Activated T-helper 2 cell treated with anti-CD3 and anti-CD28 coated beads, Interferon-gamma antibody, Interleukin-2, Interleukin-4, amounts not matched to agents 10 μg/mL and 5 μg/mL and 100 μg/mL, durations not matched to agents 14 hours and 24 hours and 36 hours (primary cell): ENCODE data around the gene EVA1B. TPM values are rescaled to one million over a fixed set of nuclear protein-coding genes. Genes with fewer than 3 reads are reported as not detected.

Source experiments
- DNase-seq: peaks from one replicate; pipeline ENCODE4 v3.0.0; 2021; ENCODE audit warnings: low spot score
- H3K27ac Mint-ChIP-seq: one replicate; pipeline ENCODE4 v1.8.0; 2021; ENCODE audit warnings: mixed read lengths
- H3K27me3 Mint-ChIP-seq: one replicate; pipeline ENCODE4 v1.8.0; 2021; ENCODE audit warnings: low read depth, mixed read lengths
- H3K36me3 Mint-ChIP-seq: one replicate; pipeline ENCODE4 v1.8.0; 2021; ENCODE audit warnings: low read depth, mixed read lengths
- H3K4me1 Mint-ChIP-seq: one replicate; pipeline ENCODE4 v1.8.0; 2021; ENCODE audit warnings: low read depth, mixed read lengths
- H3K4me3 Mint-ChIP-seq: one replicate; pipeline ENCODE4 v1.8.0; 2021; ENCODE audit warnings: low read depth, mild to moderate bottlenecking, moderate library complexity, mixed read lengths
- H3K9me3 Mint-ChIP-seq: one replicate; pipeline ENCODE4 v1.8.0; 2021; ENCODE audit warnings: mixed read lengths
- intact Hi-C: fragments of 100-400 bp; cut with micrococcal nuclease; formaldehyde crosslinking; loops from one replicate; pipeline ENCODE4 v1.15.1; 2023
- total RNA-seq: library from RNA; stranded (reverse); gene quantifications from 2 replicates; pipeline ENCODE4 v1.2.3, GENCODE V29; 2022

The EVA1B gene
- total RNA-seq, 1 donor from 2014 or later = 10.7 TPM

- H3K27ac Mint-ChIP-seq = no peak overlapping the region
- no peak for DNase-seq
- intact Hi-C loops = no loop called here
- H3K4me1 Mint-ChIP-seq = peaks cover 10% of the 10 kb centered on the region
- H3K36me3 Mint-ChIP-seq = peaks cover 31% of the 10 kb centered on the region
- H3K4me3 Mint-ChIP-seq = no peak overlapping the region
- no peaks in the 10 kb centered on the region for H3K27me3 Mint-ChIP-seq
- H3K9me3 Mint-ChIP-seq = no peaks in the 10 kb centered on the region
Observed at GRCh38 chr1:36352910-36353878, 29.7 kb upstream of the EVA1B start.

DNA sequence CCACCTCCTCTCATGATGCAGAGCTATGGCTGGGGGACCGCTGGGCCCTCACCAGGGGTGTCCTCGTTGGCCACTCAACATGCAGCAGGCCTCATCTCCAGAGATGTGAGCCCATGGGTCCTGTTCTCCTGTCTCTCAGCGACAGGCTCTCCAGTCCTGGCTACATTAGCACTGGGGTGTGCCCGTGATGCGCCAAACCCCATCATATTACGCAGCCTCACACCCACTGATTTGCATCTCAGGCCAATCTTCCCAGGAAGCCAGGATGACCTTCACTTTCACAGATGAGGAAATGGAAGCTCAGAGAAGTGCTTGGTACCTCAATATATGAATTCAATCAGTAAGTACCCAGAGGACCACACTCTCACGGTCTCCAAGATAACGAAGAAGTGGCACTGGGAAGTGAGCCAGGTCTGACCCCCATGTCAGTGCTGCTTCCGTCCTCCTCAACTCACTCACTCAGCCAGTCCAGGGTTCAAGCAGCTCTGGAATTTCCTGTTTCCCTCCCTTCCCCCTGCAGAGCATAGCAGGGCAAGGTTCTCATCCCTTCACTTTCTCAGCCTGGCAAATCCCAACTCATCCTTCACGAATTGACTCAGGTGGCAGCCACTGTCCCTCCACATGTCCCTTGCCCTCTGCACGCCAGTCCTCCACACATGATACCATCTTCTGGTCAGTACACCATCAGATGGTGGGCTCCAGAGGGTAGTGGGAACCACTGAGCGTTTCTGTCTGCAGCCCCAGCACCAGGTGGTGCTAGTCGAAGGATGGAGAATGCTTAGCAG is 28.9 kb upstream of the EVA1B start:
- intact Hi-C loops = no loop called here
- no peak overlapping the region for H3K4me3 Mint-ChIP-seq
- H3K9me3 Mint-ChIP-seq = no peaks in the 10 kb centered on the region
- no peaks in the 10 kb centered on the region for H3K27me3 Mint-ChIP-seq
- peak overlapping the region; percentile 5 for H3K27ac Mint-ChIP-seq
- peaks cover 10% of the 10 kb centered on the region for H3K4me1 Mint-ChIP-seq
- H3K36me3 Mint-ChIP-seq = peaks cover 32% of the 10 kb centered on the region
- no peak for DNase-seq

DNA sequence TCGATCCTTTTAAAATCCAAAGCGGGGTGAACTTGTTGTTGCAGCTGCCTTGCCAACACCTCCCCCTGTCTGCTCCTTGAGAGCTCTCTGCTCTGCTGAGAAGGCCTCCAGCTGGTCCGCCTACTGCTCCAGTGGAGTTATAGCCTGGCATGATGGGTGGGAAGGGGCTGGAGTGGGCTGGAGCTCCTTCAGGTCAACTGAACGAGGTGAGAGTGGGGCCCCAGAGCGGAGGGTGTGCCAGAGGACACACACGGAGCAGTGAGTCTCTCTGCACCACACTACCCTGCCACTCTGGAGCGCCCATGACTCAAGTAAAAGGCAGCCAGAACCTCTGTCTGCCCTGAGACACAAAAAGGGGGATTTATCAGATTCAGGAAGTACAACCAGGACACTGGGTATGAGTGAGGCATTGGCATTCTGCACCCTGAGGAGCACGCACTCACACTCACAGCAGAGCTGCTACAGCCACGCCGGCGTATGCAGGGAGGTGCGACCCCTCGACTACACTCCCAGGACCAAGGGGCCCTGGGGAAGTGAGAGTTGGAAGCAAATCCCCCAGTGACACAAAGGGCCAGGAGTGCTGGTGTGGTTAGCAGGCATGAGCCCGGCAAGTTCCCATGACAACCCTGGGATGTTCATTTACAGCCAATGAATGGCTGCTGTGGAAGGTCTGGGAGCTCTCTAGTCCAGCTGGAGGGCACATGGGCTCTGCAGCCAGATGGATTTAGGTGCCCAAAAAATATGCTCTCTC is 28.0 kb upstream of the EVA1B start:
- Mint-ChIP-seq H3K36me3 (peaks cover 32% of the 10 kb centered on the region), H3K27me3 (no peaks in the 10 kb centered on the region), H3K4me3 (no peak overlapping the region), H3K27ac (no peak overlapping the region), H3K9me3 (no peaks in the 10 kb centered on the region), H3K4me1 (peaks cover 10% of the 10 kb centered on the region)
- no peak for DNase-seq
- intact Hi-C loops = no loop called here

GRCh38 chr1:36350659-36351226 is 27.3 kb upstream of the EVA1B start:
- DNase-seq = peak; percentile 18
- H3K27ac Mint-ChIP-seq = peak overlapping the region; percentile 20
- H3K36me3 Mint-ChIP-seq = peaks cover 29% of the 10 kb centered on the region
- H3K4me1 Mint-ChIP-seq = peaks cover 10% of the 10 kb centered on the region
- no peaks in the 10 kb centered on the region for H3K27me3 Mint-ChIP-seq
- no peaks in the 10 kb centered on the region for H3K9me3 Mint-ChIP-seq
- intact Hi-C loops = no loop called here
- no peak overlapping the region for H3K4me3 Mint-ChIP-seq

- H3K4me1 Mint-ChIP-seq = peaks cover 10% of the 10 kb centered on the region
- no peak overlapping the region for H3K4me3 Mint-ChIP-seq
- no peak for DNase-seq
- intact Hi-C loops = no loop called here
- peak overlapping the region; percentile 28 for H3K27ac Mint-ChIP-seq
- no peaks in the 10 kb centered on the region for H3K27me3 Mint-ChIP-seq
- H3K9me3 Mint-ChIP-seq = no peaks in the 10 kb centered on the region
- peaks cover 29% of the 10 kb centered on the region for H3K36me3 Mint-ChIP-seq
Observed at GRCh38 chr1:36349839-36350238, 26.4 kb upstream of the EVA1B start.

DNA sequence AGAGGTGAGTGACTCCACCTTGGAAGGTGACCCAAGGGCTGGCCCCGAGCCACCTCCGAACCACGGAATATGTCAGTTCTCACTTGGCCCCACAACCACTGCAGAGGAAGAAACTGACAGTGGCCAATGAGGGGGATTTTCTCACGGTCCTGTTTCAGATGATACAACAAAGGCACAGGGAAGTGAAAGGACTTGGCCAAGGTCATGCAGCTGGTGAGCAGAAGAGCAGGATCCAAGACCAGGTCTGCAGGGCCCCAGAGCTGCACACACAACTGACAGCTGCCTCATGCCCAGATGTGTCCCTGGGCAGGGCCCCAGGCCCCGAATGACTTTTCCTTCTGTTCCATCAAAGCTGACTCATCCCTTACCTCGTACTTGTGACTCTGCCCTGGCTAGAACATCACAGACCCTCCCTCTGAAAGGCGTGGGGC is 25.8 kb upstream of the EVA1B start:
- no peaks in the 10 kb centered on the region for H3K9me3 Mint-ChIP-seq
- H3K27ac Mint-ChIP-seq = peak overlapping the region; percentile 28
- no peaks in the 10 kb centered on the region for H3K27me3 Mint-ChIP-seq
- DNase-seq = no peak
- H3K4me3 Mint-ChIP-seq = no peak overlapping the region
- peaks cover 29% of the 10 kb centered on the region for H3K36me3 Mint-ChIP-seq
- H3K4me1 Mint-ChIP-seq = peaks cover 10% of the 10 kb centered on the region
- intact Hi-C loops = no loop called here

GRCh38 chr1:36346741-36347370 is 23.4 kb upstream of the EVA1B start:
- Mint-ChIP-seq H3K4me1 (peaks cover 10% of the 10 kb centered on the region), H3K36me3 (peaks cover 30% of the 10 kb centered on the region), H3K27ac (no peak overlapping the region)

DNA sequence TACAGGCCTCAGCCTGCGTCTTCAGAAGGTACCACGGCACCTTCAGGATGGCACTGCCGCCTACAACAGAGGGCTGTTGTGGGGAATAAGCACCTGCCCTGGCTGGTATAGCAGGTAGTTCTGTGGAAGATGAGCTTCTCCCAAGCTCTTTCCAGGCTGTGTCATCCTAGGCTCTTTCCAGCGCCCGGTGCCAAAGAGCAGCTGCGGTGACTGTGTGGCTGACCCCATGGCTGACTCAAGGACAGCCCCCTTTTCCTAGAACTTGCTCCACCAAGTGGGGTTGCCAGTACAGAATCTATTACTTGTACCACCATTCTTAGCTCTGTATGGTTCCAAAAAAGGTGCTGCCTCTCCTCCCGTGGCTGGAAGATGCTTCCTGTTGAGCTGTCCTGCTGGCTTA is 21.9 kb upstream of the EVA1B start:
- Mint-ChIP-seq H3K4me1 (peaks cover 2% of the 10 kb centered on the region), H3K4me3 (no peak overlapping the region), H3K27me3 (no peaks in the 10 kb centered on the region), H3K36me3 (peaks cover 40% of the 10 kb centered on the region), H3K9me3 (no peaks in the 10 kb centered on the region), H3K27ac (no peak overlapping the region)
- intact Hi-C loops = no loop called here
- no peak for DNase-seq

More at GRCh38 chr1:36346741-36347370, 23.4 kb upstream of the EVA1B start:
- Mint-ChIP-seq H3K4me3 (no peak overlapping the region), H3K9me3 (no peaks in the 10 kb centered on the region), H3K27me3 (no peaks in the 10 kb centered on the region)
- intact Hi-C loops = no loop called here
- no peak for DNase-seq

DNA sequence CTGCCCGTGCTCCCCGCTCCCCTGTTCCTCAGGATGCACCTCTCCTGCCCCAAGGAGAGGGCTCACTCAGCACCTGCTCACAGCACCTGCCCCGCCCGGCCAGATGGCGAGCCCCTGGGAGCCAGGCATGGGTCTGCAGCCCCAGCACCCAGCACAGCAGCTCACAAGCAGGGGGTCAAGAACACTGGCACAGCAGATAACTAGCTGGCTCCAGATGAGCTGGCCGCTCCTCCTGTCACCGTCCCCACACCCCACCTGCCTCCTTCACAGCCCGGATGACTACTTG is 20.9 kb upstream of the EVA1B start:
- Mint-ChIP-seq H3K27ac (no peak overlapping the region), H3K27me3 (no peaks in the 10 kb centered on the region), H3K9me3 (no peaks in the 10 kb centered on the region), H3K36me3 (peaks cover 40% of the 10 kb centered on the region), H3K4me3 (no peak overlapping the region), H3K4me1 (no peaks in the 10 kb centered on the region)
- no peak for DNase-seq
- intact Hi-C loops = no loop called here

DNA sequence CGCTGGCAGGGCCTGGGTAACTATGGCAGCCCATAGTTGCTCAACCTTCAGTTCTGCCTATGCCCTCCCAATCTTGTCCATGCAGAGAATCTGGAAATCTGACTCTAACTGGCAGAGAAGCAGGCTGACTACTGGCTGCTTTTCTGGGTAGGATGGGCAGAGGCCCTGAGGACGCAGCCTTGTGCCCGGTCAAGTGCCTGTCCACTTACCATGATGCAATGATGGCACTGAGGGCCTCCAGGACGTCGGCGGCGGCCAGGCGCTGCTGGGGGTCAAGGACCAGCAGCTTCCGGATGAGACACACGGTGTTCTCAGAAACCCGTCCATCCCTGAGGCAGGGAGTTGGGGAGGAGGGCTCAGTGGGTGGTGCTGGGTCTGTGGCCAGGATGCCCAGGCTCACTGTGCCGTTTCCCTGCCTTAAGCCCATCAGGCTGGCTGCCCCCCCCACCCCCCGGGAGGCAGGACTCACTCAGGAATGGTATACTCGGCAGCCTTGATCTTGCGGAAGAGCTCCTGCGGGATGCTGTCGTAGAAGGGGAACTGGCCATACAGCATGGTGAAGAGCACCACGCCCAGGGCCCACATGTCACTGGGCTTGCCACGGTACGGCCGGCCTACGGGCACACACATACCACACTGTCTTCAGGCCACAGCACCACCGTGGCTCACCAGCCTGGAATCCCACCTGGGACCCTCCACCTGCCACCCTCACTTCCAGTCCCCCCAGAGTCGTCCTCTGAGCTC is 20.4 kb upstream of the EVA1B start:
- H3K9me3 Mint-ChIP-seq = no peaks in the 10 kb centered on the region
- H3K36me3 Mint-ChIP-seq = peaks cover 40% of the 10 kb centered on the region
- H3K4me1 Mint-ChIP-seq = peaks cover under 1% of the 10 kb centered on the region
- intact Hi-C loops = no loop called here
- DNase-seq = no peak
- no peak overlapping the region for H3K4me3 Mint-ChIP-seq
- no peak overlapping the region for H3K27ac Mint-ChIP-seq
- no peaks in the 10 kb centered on the region for H3K27me3 Mint-ChIP-seq

DNA sequence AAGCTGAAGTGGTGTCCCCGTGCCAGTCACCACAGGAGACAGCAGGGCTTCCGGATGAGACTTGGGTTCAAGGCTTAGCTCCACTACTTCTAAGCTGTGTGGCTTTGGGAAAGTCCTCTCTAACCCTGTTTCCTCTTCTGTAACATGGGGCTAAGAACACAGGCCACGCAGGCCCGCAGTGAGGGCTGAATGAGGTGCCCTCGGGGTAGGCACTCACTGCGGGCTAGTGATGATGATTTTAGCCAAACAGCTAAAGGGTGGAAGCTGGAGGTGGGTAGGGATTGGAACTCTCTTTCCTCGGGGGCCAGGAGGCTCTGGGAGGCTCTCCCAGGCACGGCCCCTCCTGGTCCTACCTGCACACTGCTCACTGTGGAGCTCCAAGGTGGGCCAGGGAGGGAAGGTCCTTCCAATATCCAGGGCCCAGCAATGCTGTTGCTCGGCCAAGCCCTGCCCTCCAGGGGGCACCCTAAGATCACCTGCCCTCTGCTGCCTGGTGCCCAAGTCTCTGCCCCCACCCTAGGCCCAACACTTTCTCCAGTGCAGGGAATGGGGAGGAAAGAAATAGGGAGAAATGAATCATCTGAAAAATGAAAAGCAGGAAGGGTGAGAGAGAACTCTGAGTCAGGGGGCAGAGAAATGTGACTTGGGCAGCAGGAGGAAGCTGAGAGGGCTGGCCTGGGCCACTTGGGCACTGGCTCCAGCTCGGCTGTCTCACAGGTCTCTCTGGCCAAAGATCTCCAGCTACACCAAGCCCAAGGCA is 19.2 kb upstream of the EVA1B start:
- Mint-ChIP-seq H3K27ac (no peak overlapping the region), H3K36me3 (peaks cover 30% of the 10 kb centered on the region)

More for the DNA sequence above, 19.2 kb upstream of the EVA1B start:
- no peak for DNase-seq
- no peaks in the 10 kb centered on the region for H3K27me3 Mint-ChIP-seq
- no peaks in the 10 kb centered on the region for H3K9me3 Mint-ChIP-seq
- H3K4me3 Mint-ChIP-seq = no peak overlapping the region
- intact Hi-C loops = loop anchor here (1.0 kb wide), 2 partner anchors 26 to 78 kb away; no protein-coding TSS in a partner anchor
- H3K4me1 Mint-ChIP-seq = peaks cover 5% of the 10 kb centered on the region
